HG02759 (cell line): ENCODE data around the gene SGK1.
"Not testable (repeated sequence)": the region's sequence is repeated elsewhere in the genome, so short reads cannot be mapped to it uniquely, and the experiment has no call there.

Source experiments
- ATAC-seq: cut with Tn5 transposase; IDR thresholded peaks from one replicate; pipeline ENCODE4 v1.9.1; 2021; ENCODE audit warnings: mild to moderate bottlenecking, moderate library complexity; ENCODE audit not compliant: unreplicated experiment

SGK1 gene

DNA sequence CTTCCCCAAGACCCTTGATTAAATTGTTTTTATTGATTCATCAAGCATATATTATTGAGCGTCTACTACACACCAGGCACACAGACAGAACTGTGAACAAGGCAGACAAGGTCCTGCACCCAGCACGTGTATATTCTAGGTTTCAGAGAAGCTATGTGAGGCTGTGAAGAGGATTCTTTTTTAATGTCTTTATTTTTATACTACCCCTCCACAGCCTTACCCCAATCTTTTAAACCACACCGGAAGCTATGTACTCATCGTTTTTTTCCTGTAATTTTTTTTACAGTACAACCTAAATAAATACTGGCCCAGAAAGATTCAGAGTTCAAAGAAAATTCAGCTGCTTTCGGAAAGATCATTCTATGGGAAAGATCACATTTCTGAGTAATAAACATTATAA lies 10.0 kb downstream of the SGK1 start:
- ATAC-seq: no peak

DNA sequence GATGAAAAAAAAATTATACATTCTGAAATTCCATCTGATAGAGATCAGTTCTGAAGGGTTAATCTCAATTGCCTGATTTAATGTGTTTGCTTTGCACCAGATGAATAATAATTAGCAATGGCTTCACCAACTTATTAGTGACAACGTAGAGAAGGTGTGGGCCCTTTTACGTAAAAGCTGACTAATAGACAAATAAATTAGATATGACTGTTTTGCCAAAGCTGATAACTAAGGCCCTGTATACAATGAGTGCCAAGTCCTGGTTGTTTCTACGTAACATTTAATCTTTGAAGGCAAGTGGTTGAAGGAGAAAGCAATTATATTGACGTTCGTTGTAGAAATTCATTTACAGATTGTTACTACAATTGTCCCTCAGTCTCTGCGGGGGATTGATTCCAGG lies 10.8 kb downstream of the SGK1 start:
- ATAC-seq: no peak

DNA sequence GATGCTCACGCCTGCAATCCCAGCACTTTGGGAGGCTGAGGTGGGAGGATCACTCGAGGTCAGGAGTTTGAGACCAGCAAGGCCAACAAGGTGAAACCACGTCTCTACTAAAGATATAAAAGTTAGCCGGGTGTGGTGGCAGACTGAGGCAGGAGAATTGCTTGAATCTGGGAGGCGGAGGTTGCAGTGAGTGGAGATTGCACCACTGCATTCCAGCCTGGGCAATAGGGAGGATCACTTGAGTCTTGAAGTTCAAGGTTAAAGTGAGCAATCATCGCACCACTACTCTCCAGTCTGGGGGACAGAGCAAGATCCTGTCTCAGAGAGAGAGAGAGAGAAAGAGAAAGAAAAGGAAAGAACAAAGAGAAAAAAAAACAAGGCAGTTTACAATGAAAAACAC lies 13.5 kb downstream of the SGK1 start:
- ATAC-seq: not testable (repeated sequence)

DNA sequence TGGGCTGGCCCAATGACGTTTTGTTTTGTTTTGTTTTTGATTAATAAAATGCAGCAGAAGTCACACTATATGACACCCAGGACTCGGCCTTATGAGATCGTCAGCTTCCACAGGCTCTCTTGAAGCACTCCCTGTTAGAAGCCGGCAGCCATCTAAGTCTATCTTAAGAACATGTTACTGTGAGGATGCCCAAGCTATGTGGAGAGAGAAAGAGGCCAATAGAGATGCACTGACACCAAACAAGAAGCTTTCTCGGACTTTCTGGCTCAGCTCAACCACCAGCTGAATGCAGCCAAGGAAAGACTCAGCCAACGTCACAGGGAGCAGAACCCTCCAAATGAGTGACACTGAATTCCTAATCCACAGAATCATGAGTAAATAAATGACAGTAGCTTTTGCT lies 14.0 kb downstream of the SGK1 start:
- no peak for ATAC-seq

DNA sequence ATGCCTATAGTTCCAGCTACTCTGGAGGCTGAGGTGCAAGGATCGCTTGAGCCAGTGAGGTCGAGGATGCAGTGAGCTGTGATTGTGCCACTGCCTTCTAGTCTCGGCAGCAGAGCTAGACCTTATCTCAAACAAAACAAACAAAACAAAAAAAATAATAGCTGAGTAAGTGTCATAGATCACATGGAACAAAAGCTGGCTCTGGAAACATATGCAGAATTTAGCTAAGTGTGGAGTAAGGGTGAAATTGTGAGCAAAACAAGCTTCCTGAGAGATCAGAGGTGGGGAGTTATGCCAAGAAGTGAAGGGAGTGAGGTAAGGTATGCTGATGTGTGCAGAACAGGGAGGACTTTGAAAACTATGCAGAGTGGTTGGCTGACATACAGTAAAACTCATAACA lies 18.7 kb downstream of the SGK1 start:
- ATAC-seq: no peak

DNA sequence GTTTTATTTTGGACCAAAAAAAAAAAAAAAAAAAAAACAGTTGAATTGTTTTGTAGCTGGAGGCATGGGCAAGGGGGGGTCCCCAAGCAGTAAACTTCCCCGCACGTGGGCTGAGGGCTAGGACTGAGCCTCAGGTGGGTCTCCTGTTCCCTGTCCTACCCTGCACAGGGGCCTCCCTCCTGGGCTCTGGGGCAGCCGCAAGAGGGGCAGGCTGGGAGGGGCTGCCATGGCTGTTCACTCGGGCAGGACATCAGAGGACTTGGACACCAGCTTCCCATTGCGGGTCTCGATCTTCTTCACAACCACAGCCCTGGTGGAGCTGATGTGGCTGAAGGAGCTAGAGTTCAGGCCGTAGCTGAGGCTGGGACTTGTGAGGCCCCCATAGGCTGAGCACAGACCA lies 21.1 kb downstream of the SGK1 start:
- no peak for ATAC-seq

DNA sequence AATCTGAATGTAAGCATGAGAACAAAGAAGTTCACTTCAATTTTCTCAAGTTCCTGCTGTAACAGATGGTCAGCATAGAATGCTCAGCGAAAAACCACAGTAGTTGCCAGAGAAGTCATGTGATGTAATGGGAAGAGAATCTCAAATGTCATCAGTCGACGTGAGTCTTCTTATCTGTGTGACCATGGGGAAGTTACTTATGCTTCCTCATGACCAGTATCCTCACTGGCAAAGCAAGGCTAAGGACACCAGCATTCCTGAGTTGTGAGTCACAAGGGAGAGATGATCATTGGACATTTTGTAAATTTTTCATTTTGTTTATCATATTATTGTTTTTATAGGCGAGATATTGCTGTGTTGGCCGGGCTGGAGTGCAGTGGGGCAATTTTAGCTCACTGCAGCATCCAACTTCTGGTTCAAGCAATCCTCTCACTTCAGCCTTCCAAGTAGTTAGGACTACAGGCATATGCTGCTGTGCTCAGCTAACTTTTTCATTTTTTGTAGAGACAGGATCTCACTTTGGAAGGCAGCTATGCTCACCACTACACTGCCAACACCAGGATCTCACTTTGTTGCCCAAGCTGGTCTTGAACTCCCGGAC lies 21.9 kb downstream of the SGK1 start:
- ATAC-seq: peak; percentile 69

DNA sequence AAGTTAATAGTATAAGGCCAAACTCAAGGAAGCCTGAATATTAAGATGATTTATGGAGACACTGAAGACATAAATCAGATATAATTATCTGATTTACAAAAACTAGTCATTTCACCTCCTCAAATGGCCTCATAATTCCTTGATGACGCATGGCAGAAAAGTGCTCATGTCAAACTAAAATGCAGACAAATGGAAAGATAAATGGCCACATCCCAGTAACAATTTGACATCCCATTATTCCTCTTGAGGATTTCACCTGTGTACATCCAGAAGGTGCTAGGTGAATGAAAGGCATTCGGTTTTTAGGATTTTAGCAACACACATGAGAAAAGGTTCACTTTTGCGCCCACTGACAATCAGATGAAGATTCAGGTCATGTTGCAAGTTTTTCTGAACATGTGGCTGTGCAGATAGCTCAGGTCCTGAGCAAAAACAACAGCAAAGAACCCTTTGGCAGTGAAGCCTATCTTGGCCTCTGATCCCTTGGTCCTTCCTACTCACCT lies 24.2 kb downstream of the SGK1 start:
- ATAC-seq: no peak

DNA sequence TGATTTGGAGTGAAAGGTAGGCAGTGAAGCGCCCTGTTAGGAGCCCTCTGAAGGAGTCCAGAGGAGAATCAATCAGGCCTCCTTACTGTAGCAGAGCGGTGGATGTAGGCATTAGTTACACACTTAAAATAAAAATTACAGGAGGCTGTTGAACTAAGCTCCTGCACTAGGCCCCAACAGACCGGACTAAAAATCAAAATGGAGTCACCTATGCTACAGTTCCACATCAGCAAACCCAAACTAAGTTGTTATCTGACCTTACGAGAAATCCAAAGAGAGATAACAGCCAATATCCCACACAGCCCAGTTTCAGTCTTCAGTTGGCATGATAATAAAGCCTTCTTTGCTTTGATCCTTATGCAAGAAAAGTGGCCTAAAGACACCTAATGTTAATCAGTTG lies 26.8 kb downstream of the SGK1 start:
- ATAC-seq: no peak

DNA sequence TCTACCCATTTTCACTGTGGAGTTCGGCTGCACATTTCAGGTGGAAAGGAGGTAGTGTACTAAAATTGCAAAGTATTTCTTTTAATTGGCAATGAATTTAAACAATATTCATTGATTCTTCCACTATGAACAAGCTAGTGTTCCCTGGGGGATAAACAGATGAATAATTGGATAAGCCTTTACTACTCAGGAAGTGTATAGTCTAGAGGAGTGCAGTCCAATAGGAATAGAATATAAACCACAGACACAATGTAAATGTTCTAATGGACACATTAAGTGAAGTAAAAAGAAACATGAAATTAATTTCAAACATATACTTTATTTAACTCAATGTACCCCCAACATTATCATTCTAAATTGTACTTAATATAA lies 28.7 kb downstream of the SGK1 start:
- ATAC-seq: no peak

DNA sequence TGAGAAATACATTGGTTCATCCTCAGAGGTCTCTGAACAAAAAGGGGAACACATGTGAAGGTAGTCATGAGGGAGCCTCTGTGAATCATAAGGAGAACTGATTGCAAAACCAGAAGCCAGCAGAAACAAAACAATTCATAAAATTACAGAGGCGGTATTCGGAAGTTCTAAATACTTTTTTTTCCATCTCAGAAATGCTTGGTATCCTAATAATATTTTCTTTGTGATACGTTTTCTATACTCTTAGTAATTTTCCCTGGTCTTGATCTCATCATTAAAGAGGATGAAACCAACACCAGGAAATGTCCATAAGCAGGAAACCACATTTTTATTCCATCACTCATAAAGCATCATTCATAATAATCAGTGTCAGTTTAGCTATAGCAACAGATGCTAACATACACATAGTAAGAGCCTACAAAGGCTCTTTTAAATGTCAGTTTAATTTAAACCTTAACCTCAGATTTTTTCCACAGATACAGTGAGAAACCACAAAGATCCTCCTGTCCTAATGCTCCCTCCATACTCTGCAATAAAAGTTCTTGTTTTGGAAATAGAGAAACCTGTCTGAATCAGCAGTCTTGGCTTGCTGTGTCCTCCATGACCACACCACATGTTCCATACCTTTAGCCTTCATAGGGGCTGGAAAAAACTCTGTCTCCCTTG lies 29.2 kb downstream of the SGK1 start:
- ATAC-seq: peak; percentile 65

DNA sequence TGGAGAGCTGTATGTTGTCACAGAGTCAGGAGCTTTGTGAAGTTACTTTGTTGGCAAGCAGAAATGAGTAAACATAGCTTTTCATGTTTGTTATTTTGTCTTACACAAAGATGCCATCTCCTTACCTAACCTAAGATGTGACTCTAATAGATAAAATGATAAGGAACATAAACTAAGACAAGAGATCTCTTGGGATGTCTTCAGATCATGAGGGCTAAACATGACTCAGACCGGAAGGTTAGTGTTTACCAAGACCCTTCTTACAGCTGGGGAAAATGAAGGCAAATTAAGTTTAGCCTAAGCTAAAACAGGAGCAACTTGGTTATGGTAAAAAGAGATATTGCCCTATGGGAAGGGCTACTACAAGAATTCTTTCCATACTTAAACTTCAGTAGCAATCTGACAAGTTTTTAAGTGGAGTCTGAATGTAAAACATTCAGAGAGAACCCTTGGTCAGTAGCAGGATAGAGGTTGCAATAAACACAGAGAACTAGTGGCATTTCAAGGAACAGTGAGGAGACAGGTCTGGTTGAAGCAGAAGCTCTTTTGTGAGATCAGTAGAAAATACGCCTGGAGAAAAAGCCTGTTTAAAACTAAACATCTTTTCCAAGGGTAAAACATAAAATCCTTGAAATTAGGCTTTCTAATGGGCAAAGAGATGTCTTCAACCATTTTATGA lies 29.9 kb downstream of the SGK1 start:
- peak; percentile 47 for ATAC-seq

DNA sequence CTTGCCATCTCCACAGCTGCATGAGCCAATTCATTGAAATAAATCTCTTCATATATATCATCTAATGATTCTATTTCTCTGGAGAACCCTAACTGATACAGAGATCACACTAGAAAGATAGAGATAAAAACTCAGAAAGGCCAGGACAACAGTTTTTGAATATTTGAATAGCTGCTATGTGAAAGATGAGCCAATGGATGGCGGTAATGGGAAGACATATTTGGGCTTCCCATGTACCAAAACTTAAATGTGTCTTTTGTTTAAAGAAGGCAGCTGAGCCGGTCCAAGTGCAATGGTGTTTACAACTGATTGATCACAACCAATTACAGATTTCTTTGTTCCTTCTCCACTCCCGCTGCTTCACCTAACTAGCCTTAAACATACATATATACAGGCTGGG lies 35.1 kb downstream of the SGK1 start:
- no peak for ATAC-seq

DNA sequence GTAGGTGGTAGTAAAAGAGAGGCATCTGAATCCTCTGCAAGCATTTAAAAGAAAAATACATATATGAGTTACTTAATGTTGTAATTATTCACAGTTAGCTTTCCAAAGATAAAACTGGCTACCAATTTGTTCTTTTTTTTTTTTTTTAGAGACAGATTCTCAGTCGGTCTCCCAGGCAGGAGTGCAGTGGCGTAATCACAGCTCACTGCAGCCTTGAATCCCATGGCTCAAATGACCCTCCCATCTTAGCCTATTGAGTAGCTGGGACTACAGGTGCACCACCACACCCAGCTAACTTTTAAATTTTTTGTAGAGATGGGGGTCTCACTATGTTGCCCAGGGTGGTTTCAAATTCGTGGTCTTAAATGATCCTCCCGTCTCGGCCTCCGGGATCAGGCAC lies 36.5 kb downstream of the SGK1 start:
- no peak for ATAC-seq

DNA sequence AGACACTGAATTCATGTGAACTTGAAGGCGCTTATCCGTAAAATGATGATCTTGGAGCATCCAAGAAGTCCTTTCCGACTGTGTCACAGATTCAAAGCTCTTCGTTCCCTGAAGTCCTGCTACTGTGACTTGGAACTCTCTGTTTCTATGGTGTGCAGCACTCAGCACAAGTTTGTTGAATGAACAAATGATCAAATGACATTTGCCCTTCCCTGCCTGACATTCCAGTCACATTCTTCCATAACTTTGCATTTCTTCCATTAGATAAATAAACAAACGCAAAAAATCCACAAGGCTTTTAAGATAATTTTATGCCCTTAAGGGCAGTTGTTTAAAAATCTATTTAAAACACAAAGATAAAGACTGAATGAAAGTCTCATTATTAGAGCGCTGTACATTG lies 39.9 kb downstream of the SGK1 start:
- ATAC-seq: no peak

DNA sequence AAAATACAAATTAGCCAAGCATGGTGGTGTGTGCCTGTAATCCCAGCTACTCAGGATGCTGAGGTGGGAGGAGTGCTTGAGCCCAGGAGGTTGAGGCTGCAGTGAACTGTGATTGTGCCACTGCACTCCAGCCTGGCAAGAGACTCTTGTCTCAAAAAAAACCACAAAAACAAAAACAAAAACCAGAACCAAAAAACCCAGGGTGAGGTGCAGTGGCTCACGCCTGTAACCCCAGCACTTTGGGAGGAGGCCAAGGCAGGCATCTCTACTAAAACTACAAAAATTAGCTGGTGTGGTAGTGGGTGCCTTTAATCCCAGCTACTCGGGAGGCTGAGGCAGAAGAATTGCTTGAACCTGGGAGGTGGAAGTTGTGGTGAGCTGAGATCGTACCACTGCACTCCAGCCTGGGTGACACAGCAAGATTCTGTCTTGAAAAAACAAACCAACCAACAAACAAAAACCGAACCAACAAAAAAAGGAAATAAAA lies 41.0 kb downstream of the SGK1 start:
- not testable (repeated sequence) for ATAC-seq

DNA sequence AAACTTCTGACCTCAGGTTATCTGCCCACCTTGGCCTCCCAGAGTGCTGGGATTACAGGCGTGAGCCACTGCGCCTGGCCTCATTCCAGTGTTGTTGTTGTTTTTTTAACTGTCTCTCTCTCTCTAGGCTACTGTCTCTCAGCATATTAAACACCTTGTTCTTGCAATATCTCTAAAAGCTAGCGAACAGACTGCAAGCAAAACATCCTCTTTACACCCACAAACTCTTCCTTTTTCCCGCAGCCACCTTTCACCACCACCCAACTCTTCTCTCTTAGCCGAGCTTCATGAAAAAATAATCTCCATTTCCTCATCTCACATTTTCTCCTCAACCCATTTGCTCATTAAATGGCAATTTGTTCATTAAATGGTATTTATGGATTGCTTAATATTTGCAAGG lies 45.5 kb downstream of the SGK1 start:
- no peak for ATAC-seq

DNA sequence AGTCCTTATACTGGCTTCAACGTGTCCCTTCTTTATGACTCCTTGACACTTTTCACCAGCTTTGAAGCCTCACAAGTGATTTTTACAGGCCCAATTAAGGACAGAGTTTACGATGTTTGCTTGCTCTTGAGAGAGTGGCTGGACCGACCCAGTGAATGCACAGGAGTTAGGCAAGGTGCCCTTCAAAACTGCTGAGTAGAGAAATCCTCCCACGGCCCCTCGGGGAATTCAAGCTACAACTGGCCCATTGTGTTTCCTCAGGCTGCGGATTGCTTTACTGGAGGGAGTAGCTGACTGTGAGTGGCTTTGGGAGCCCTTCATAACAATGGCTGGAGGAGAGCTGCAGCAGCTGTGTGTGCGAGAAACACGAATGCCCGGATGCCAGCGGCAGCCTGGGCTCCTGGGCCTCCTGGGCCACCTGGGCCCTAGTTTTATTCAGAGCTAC lies 50.0 kb downstream of the SGK1 start:
- no peak for ATAC-seq

DNA sequence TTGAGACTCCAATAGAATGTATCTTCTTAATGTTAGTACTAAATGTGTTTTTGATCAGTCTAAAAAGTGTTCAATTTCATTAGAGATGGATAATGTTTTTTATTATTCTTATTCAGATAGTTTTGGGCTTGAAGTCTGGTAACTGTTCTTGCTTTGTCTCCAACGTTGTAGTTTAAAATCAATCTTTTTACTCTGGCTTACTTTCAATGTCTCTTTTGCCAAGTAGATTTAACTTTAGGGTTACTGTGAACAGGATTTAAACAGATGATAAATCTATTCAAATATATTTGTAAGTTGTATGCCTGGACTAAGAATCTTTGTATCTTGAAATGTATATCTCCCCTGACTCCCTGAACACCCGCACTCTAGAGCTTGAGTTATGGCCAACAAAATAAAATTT lies 51.1 kb downstream of the SGK1 start:
- ATAC-seq: no peak

DNA sequence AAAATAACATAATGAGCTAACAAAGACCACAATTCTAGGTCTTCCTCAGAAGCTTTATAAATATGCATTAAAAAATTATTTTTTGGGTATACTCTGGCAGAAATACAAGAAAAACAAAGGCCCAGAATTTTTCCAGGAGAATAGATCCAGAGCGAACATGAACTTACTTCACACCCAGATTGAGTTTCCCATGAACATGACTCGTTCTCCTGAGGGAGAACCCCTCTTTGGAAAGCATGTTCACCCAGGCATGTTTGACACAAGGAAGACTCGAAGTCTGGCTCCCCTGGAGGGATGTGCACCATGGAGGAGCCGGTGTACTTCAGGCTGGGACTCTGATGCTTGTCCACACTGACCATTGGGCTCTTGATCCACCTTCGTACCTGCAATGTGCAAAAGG lies 56.1 kb downstream of the SGK1 start:
- no peak for ATAC-seq

DNA sequence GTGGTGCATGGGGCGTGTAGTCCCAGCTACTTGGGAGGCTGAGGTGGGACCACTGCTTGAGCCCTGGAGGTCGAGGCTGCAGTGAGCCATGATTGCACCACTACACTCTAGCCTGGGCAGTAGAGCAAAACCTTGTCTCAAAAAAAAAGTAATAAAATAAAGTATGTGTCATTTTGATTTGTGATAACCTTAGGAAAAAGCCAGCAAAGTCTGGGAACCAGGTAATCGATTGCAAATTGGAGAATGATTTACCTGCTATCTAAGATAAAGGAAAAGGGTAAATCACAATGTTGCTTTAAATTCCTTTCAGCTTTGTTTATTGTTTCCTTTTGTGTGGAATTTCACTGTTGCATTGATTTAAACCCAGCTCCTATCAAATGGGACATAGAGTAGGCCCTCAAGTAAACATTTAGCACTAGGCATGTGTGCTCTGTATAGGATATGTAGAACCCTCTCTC lies 59.0 kb downstream of the SGK1 start:
- ATAC-seq: no peak

DNA sequence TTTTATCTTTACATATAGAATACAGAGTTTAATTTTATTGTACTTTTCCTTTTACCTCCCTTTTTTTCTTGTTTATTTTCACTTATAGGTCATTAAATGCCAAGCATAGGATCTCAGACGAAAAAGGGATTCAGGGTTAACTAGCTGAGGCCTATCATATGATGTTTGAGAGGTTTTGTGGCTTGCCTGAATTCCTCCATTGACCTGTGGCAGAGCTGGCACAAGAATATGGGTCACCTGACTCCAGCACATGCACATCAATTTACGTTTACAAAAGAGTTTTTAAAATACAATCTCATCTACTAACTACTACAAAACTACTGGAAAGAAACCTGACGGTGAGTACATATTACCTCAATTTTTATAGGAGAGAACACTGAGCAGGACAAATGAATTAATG lies 60.4 kb downstream of the SGK1 start:
- no peak for ATAC-seq
